Suprapubic skin (tissue), 4 donors: ENCODE measurements around the gene EFCAB8. TPM values are rescaled to one million over a fixed set of nuclear protein-coding genes. Genes with fewer than 3 reads are reported as not detected.

ENCODE experiments used
- DNase-seq, 2 donors: peaks; one replicate each; pipeline ENCODE4 v3.0.0-alpha.2; 2019; ENCODE audit warnings: low spot score in 2 of 2
- H3K27ac ChIP-seq: fragments of 200-600 bp; sonication (generic); one replicate; pipeline ENCODE4 v1.5.1; 2019
- H3K27me3 ChIP-seq: fragments of 200-600 bp; sonication (generic); one replicate; pipeline ENCODE4 v1.5.1; 2019
- H3K36me3 ChIP-seq: fragments of 200-600 bp; sonication (generic); one replicate; pipeline ENCODE4 v1.5.1; 2019
- H3K4me1 ChIP-seq: fragments of 200-600 bp; sonication (generic); one replicate; pipeline ENCODE4 v1.5.1; 2019
- H3K4me3 ChIP-seq: fragments of 200-600 bp; sonication (generic); one replicate; pipeline ENCODE4 v1.5.1; 2019; ENCODE audit warnings: mild to moderate bottlenecking
- H3K9me3 ChIP-seq: fragments of 200-600 bp; sonication (generic); one replicate; pipeline ENCODE4 v1.5.1; 2019
- EP300 ChIP-seq: sonication (generic); formaldehyde crosslinking; IDR thresholded peaks from one replicate; pipeline ENCODE4 v1.6.1; 2017; ENCODE audit warnings: antibody characterized with exemption
- POLR2A ChIP-seq, 2 donors: fragments of 450-650 bp; IDR thresholded peaks; one replicate each; pipeline ENCODE4 v1.6.1; 2017; ENCODE audit warnings: antibody characterized with exemption in 2 of 2, mild to moderate bottlenecking in 2 of 2, moderate library complexity in 2 of 2
- POLR2AphosphoS5 ChIP-seq, 3 donors: sonication (generic); formaldehyde crosslinking; IDR thresholded peaks; one replicate each; pipeline ENCODE4 v1.6.1; 2017; ENCODE audit warnings: antibody characterized with exemption in 3 of 3
- WGBS: methylation state at CpG from one replicate; pipeline ENCODE4 v1.1.5; 2018; 5-methylcytosine and 5-hydroxymethylcytosine counted together
- total RNA-seq, 4 donors: library from RNA; depleted of rRNA; stranded (reverse); fragments of >200 nt; gene quantifications; one replicate each; pipeline ENCODE4 v1.1.0, GENCODE V29; 2016
- TF ChIP-seq, protein P1 (sequence below), 2 donors: fragments of 200-600 bp in 1 of 2; fragments of 450-650 bp in 1 of 2; sonication (generic) in 1 of 2; IDR thresholded peaks; one replicate each; pipeline ENCODE4 v1.5.1; 2016 to 2019; ENCODE audit warnings: antibody characterized with exemption in 2 of 2, mild to moderate bottlenecking in 1 of 2, moderate library complexity in 1 of 2

EFCAB8 gene
- total RNA-seq, 4 donors from 2014 or later = 0.76 to 0.89 TPM; not detected in 2

DNA sequence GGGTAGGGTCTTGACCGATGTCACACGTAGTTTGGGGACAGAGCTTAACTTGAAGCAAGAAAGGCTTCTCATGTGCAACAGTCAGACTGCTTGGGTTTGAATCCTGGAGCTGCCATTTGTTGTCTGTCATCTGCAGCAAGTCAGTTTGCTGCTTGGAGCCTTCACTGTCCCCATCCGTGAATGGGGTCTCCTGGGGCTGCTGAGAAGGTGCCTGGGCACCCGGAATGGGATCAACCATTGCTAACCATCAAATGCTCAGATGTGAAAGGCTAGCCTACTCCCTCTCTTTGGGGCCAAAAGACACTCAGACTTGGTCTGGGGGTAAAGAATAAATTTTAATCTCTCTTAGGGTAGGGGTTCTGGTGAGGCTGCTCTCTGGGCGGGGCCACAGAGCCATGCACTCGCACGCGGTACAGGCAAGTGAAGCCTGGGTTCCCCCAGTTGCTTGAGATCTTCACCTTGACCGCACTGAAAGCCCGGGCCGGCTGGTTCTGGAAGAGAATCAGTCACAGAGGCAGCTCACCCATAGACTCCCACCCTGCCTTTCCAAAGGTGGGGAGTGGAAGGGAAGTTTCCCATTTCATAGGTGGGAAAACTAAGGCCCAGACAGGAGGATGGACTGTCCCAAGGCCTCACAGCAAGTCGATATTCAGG lies 124.9 kb downstream of the EFCAB8 start:
- no peak for DNase-seq
- Histone ChIP-seq H3K27me3 (peaks cover 16% of the 10 kb centered on the region), H3K27ac (no peak overlapping the region), H3K4me3 (no peak overlapping the region), H3K36me3 (no peaks in the 10 kb centered on the region), H3K4me1 (no peaks in the 10 kb centered on the region), H3K9me3 (no peaks in the 10 kb centered on the region)
- 83% methylated on average over 10 of the region's 12 CpGs for WGBS
- no peak for TF ChIP-seq EP300
- no peak for TF ChIP-seq POLR2A (IDR thresholded peaks at IDR 0.05)
- TF ChIP-seq, protein P1, sequence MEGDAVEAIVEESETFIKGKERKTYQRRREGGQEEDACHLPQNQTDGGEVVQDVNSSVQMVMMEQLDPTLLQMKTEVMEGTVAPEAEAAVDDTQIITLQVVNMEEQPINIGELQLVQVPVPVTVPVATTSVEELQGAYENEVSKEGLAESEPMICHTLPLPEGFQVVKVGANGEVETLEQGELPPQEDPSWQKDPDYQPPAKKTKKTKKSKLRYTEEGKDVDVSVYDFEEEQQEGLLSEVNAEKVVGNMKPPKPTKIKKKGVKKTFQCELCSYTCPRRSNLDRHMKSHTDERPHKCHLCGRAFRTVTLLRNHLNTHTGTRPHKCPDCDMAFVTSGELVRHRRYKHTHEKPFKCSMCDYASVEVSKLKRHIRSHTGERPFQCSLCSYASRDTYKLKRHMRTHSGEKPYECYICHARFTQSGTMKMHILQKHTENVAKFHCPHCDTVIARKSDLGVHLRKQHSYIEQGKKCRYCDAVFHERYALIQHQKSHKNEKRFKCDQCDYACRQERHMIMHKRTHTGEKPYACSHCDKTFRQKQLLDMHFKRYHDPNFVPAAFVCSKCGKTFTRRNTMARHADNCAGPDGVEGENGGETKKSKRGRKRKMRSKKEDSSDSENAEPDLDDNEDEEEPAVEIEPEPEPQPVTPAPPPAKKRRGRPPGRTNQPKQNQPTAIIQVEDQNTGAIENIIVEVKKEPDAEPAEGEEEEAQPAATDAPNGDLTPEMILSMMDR (IDR thresholded peaks at IDR 0.05) = no peak
- no peak for TF ChIP-seq POLR2AphosphoS5 (IDR thresholded peaks at IDR 0.05)

DNA sequence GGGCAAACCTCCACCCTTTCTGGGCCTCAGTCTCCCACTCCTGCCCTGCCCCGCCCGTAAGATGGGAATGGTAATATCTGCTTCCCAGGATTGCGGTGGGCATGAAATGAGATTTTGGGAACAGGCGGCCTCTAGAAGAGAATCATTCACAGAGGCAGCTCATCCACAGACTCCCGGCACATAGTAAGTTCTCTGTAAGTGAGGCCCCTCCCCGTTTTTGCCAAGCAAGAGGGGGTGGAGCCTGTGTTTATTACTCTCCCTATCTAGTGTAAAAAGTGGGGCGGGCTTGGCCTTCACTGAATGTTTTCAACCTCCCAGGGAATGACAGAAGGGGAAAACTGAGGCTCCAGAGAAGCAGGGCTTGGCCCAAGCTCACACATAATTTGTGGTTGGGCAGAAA lies 125.5 kb downstream of the EFCAB8 start:
- WGBS = 80% methylated on average over 5 of the region's 7 CpGs
- DNase-seq = peak in 1 of 2 donors; percentile 40
- no peak overlapping the region for H3K27ac ChIP-seq
- H3K27me3 ChIP-seq = peaks cover 16% of the 10 kb centered on the region
- TF ChIP-seq POLR2AphosphoS5 (IDR thresholded peaks at IDR 0.05) = no peak
- TF ChIP-seq, protein P1 (IDR thresholded peaks at IDR 0.05) = no peak
- TF ChIP-seq EP300 = no peak
- no peak for TF ChIP-seq POLR2A (IDR thresholded peaks at IDR 0.05)
- no peaks in the 10 kb centered on the region for H3K9me3 ChIP-seq
- H3K36me3 ChIP-seq = no peaks in the 10 kb centered on the region
- no peaks in the 10 kb centered on the region for H3K4me1 ChIP-seq
- H3K4me3 ChIP-seq = no peak overlapping the region

DNA sequence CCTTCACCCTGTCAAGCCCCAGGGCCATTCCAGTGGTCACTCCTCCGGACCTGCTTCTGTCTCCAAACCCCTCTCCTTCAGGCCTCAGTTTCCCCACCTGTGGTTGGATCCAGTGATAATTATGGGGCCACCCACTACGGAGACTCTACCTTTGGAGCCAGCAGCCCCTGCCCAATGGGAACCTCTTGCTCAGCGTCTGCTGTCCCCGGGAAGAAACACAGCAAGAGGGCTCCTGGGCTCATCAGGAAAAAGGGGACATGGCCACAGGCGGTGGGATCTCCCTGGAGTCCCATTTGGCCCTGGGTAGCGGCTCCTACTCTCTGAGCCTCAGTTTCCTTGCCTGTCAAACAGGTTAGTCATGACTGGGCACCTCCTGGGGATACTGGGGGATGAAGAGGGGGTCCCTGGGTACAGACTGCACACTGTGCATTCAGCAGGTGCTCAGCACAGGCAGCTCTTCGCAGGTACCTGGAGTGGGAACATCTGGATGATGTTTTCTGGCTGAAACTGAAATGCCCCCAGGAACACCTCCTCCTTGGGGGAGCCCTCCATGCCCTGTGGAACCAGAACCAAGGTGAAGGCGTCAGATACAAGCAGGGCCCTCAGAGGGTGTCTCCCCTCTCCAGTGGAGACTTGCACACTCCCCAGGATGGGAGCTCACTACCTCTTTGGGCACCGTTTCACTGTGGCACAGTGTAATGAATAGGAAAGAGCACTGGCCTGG lies 126.1 kb downstream of the EFCAB8 start:
- no peak for DNase-seq
- Histone ChIP-seq H3K27me3 (peaks cover 13% of the 10 kb centered on the region), H3K9me3 (no peaks in the 10 kb centered on the region), H3K36me3 (no peaks in the 10 kb centered on the region), H3K4me3 (no peak overlapping the region), H3K27ac (no peak overlapping the region), H3K4me1 (no peaks in the 10 kb centered on the region)
- TF ChIP-seq POLR2AphosphoS5 (IDR thresholded peaks at IDR 0.05) = no peak
- TF ChIP-seq POLR2A (IDR thresholded peaks at IDR 0.05) = no peak
- TF ChIP-seq, protein P1 (IDR thresholded peaks at IDR 0.05) = no peak
- TF ChIP-seq EP300 = no peak
- WGBS = 81% methylated on average over 5 of the region's 9 CpGs

DNA sequence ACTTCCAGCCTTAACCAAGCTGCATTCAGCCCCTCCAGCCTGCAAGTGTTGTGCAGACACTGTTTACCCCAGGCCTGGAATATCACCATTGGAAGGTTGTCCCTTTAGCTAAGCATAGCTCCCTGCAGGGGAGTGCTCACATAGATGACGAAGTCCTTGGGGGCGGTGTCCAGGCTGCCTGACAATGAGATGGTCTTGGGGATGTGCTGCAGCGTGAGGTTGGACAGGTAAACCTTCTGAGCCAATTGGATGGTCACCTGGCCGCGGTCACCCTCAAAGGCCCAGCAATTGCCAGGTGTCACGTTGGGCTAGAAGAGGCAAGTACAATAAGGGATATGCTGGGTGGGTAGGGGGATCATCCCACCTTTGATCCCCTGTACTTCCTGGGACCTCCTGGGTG lies 126.9 kb downstream of the EFCAB8 start:
- no peaks in the 10 kb centered on the region for H3K4me1 ChIP-seq
- no peak overlapping the region for H3K4me3 ChIP-seq
- H3K9me3 ChIP-seq = no peaks in the 10 kb centered on the region
- TF ChIP-seq EP300 (no peak), POLR2AphosphoS5 (IDR thresholded peaks at IDR 0.05) (no peak), POLR2A (IDR thresholded peaks at IDR 0.05) (no peak)
- TF ChIP-seq, protein P1 (IDR thresholded peaks at IDR 0.05) = no peak
- WGBS = 92% methylated on average over 5 of the region's 6 CpGs
- peaks cover 10% of the 10 kb centered on the region for H3K27me3 ChIP-seq
- no peak overlapping the region for H3K27ac ChIP-seq
- H3K36me3 ChIP-seq = no peaks in the 10 kb centered on the region
- no peak for DNase-seq

DNA sequence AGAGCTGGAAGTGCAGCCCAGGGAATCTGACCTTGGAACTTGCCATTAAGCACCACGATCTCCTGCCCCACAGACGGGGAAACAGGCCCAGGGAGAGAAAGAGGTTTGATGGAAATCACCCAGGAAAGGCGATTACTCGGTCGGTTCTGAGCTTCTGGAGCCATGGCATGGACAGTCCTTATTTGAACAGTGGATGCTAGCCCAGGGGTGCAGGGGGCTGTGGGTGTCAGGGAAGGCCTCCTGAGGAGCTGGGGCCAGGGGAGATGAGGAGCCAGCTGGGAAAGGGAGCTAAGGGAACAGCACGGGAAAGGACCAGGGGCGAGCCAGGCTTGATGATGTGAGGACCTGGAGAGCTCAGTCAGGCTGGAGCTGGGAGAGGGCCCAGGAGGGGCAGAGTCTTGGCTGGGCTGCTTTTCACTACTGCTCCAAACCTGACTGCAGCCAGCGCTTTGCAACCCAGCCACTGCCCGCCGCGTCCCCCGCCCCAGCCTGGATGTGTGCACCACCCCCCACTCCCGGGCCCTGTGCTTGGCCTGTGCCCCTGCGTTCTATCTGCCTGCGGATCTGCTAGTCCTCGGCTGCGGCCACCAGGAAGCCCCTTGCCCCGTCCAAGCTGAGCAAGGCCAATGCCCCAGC lies 127.7 kb downstream of the EFCAB8 start:
- H3K27me3 ChIP-seq = peaks cover 15% of the 10 kb centered on the region
- TF ChIP-seq, protein P1 (IDR thresholded peaks at IDR 0.05) = no peak
- no peak for TF ChIP-seq EP300
- no peak for TF ChIP-seq POLR2A (IDR thresholded peaks at IDR 0.05)
- TF ChIP-seq POLR2AphosphoS5 (IDR thresholded peaks at IDR 0.05) = no peak
- H3K9me3 ChIP-seq = no peaks in the 10 kb centered on the region
- H3K4me1 ChIP-seq = no peaks in the 10 kb centered on the region
- 87% methylated on average over 15 of the region's 18 CpGs for WGBS
- no peak for DNase-seq
- H3K27ac ChIP-seq = no peak overlapping the region
- no peaks in the 10 kb centered on the region for H3K36me3 ChIP-seq
- H3K4me3 ChIP-seq = no peak overlapping the region
